Neutrophil (primary cell): ENCODE data around the gene MATN4.

Source experiments
- H3K27ac ChIP-seq: fragments of 200-600 bp; sonication (generic); 2 replicates; pipeline ENCODE4 v1.5.1; 2016; ENCODE audit warnings: mild to moderate bottlenecking, moderate library complexity
- H3K27me3 ChIP-seq: fragments of 200-600 bp; sonication (generic); 2 replicates; pipeline ENCODE4 v1.6.0; 2016; ENCODE audit warnings: mild to moderate bottlenecking
- H3K36me3 ChIP-seq: fragments of 200-600 bp; sonication (generic); 2 replicates; pipeline ENCODE4 v1.5.1; 2017
- H3K4me1 ChIP-seq, 2 experiments: fragments of 200-600 bp in 1 of 2; sonication (generic) in 1 of 2; 1 replicate in 1 of 2; 2 replicates in 1 of 2; pipeline versions ENCODE4 v1.5.1 to v1.6.1; 2013 to 2016; ENCODE audit warnings: low read depth in 1 of 2, low read length in 1 of 2, mild to moderate bottlenecking in 1 of 2, moderate library complexity in 1 of 2; ENCODE audit not compliant: control insufficient read depth in 1 of 2, insufficient read depth in 1 of 2
- H3K4me3 ChIP-seq, 2 experiments: fragments of 200-600 bp in 1 of 2; sonication (generic) in 1 of 2; 1 replicate in 1 of 2; 2 replicates in 1 of 2; pipeline ENCODE4 v1.5.1; 2013 to 2016; ENCODE audit warnings: low read depth in 1 of 2, low read length in 1 of 2, mild to moderate bottlenecking in 1 of 2, moderate library complexity in 1 of 2
- H3K9me3 ChIP-seq: fragments of 200-600 bp; sonication (generic); 2 replicates; pipeline ENCODE4 v1.5.1; 2016
- CTCF ChIP-seq: fragments of 200-600 bp; sonication (generic); IDR thresholded peaks from 2 replicates; pipeline ENCODE4 v1.5.1; 2016; ENCODE audit warnings: antibody characterized with exemption

The MATN4 gene

GRCh38 chr20:45257711-45258110, 50.4 kb downstream of the MATN4 start:
- Histone ChIP-seq H3K4me3 (no peak overlapping the region), H3K36me3 (no peaks in the 10 kb centered on the region), H3K27me3 (no peaks in the 10 kb centered on the region), H3K4me1 (peaks cover 31 to 32% of the 10 kb centered on the region in 2 experiments), H3K27ac (no peak overlapping the region), H3K9me3 (no peaks in the 10 kb centered on the region)
- TF ChIP-seq CTCF, result no peak

GRCh38 chr20:45257161-45257560, 50.9 kb downstream of the MATN4 start:
- Histone ChIP-seq H3K4me3 (no peak overlapping the region), H3K27ac (no peak overlapping the region), H3K27me3 (no peaks in the 10 kb centered on the region), H3K36me3 (no peaks in the 10 kb centered on the region), H3K4me1 (peaks cover 37% of the 10 kb centered on the region in 2 experiments), H3K9me3 (no peaks in the 10 kb centered on the region)
- TF ChIP-seq CTCF, result no peak

GRCh38 chr20:45254383-45255262, 53.5 kb downstream of the MATN4 start, which contains the start of gene SLPI:
Gene SLPI (minus strand): TSS chr20:45254564. CDS start chr20:45254543, 21 bp downstream.
- no peak for TF ChIP-seq CTCF
- H3K36me3 ChIP-seq, result no peaks in the 10 kb centered on the region
- peaks cover 46 to 52% of the 10 kb centered on the region in 2 experiments for H3K4me1 ChIP-seq
- peak within 1 kb of the TSS; percentile 77 for H3K27ac ChIP-seq
- no peaks in the 10 kb centered on the region for H3K27me3 ChIP-seq
- no peaks in the 10 kb centered on the region for H3K9me3 ChIP-seq
- H3K4me3 ChIP-seq, result peak within 1 kb of the TSS; percentile 36 to 51

GRCh38 chr20:45253261-45253660, 54.8 kb downstream of the MATN4 start:
- TF ChIP-seq CTCF, result no peak
- Histone ChIP-seq H3K9me3 (no peaks in the 10 kb centered on the region), H3K27me3 (no peaks in the 10 kb centered on the region), H3K4me1 (peaks cover 46 to 62% of the 10 kb centered on the region in 2 experiments), H3K4me3 (peak overlapping the region in 1 of 2 experiments; percentile 51), H3K27ac (peak overlapping the region; percentile 77), H3K36me3 (no peaks in the 10 kb centered on the region)

- Histone ChIP-seq H3K9me3 (no peaks in the 10 kb centered on the region), H3K4me1 (peaks cover 52 to 74% of the 10 kb centered on the region in 2 experiments), H3K36me3 (no peaks in the 10 kb centered on the region), H3K27me3 (no peaks in the 10 kb centered on the region), H3K4me3 (peak overlapping the region in 1 of 2 experiments; percentile 51), H3K27ac (peak overlapping the region; percentile 77)
- TF ChIP-seq CTCF, result no peak
Observed at GRCh38 chr20:45251884-45252560, 56.1 kb downstream of the MATN4 start.
